HUES6 (cell line): ENCODE measurements around the gene PIGL.

ENCODE experiments used
- H3K27ac ChIP-seq: 2 replicates; pipeline ENCODE4 v1.7.0; 2013; ENCODE audit warnings: low read depth, mild to moderate bottlenecking, low read length, inconsistent platforms
- H3K27me3 ChIP-seq: 2 replicates; pipeline ENCODE4 v1.6.1; 2013; ENCODE audit warnings: low read length; ENCODE audit not compliant: control insufficient read depth, insufficient read depth
- H3K36me3 ChIP-seq: 2 replicates; pipeline ENCODE4 v1.6.1; 2013; ENCODE audit warnings: low read length; ENCODE audit not compliant: control insufficient read depth, insufficient read depth
- H3K4me1 ChIP-seq: 2 replicates; pipeline ENCODE4 v1.6.1; 2013; ENCODE audit warnings: low read length; ENCODE audit not compliant: control insufficient read depth, insufficient read depth
- H3K4me3 ChIP-seq: 2 replicates; pipeline ENCODE4 v1.5.1; 2013; ENCODE audit warnings: low read depth, low read length
- H3K9ac ChIP-seq: one replicate; pipeline ENCODE4 v1.6.1; 2013; ENCODE audit warnings: mild to moderate bottlenecking, low read length
- H3K9me3 ChIP-seq: 2 replicates; pipeline ENCODE4 v1.6.1; 2013; ENCODE audit warnings: low read depth, low read length; ENCODE audit not compliant: control insufficient read depth, insufficient read depth

PIGL gene

GRCh38 chr17:16339959-16340358, 122.9 kb downstream of the PIGL start:
- H3K9ac ChIP-seq = no peak overlapping the region
- no peaks in the 10 kb centered on the region for H3K9me3 ChIP-seq
- H3K36me3 ChIP-seq = peaks cover 24% of the 10 kb centered on the region
- H3K4me3 ChIP-seq = no peak overlapping the region
- H3K27me3 ChIP-seq = no peaks in the 10 kb centered on the region
- H3K27ac ChIP-seq = no peak overlapping the region
- H3K4me1 ChIP-seq = no peaks in the 10 kb centered on the region

DNA sequence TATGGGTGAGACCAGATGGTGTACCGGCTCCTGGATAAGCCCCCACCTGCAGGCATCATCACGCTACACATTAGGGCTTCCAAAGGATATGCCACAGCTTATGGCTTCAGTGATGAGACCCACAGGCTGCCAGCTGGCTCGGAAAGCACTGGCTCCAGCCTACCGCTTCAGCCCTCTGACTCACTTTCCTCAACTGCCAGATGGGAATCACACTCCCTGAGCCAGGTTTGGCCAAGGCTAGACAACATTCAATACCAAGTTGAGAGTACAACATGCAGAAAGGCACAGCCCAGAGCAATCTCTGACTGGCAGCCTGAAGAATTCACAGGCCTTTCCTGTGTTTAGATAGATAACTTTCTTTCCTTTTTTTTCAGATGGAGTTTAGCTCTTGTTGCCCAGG, 126.0 kb downstream of the PIGL start:
- no peak overlapping the region for H3K4me3 ChIP-seq
- H3K27me3 ChIP-seq = no peaks in the 10 kb centered on the region
- H3K9ac ChIP-seq = no peak overlapping the region
- H3K36me3 ChIP-seq = peaks cover 47% of the 10 kb centered on the region
- H3K4me1 ChIP-seq = no peaks in the 10 kb centered on the region
- H3K27ac ChIP-seq = no peak overlapping the region
- H3K9me3 ChIP-seq = no peaks in the 10 kb centered on the region

DNA sequence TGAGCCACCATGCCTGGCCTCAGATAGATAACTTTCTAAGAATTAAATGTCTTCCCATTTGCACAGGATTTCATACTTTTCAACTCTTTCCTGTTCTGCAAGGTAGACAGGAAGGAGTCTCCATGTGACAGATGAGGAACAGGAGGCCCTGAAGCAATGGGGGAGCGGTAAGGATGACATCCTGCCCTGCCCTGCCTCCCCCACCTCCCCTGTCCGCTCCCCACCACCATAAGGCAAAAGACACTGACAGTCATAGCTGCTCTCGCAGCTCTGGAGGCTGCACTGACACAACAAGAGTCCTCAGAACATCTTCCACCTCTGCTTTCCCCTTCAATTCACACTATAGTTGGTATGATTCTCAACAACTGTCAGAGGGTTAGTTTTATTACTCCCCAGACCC, 126.6 kb downstream of the PIGL start:
- H3K36me3 ChIP-seq = peaks cover 53% of the 10 kb centered on the region
- H3K9ac ChIP-seq = no peak overlapping the region
- H3K4me3 ChIP-seq = no peak overlapping the region
- H3K27ac ChIP-seq = no peak overlapping the region
- H3K4me1 ChIP-seq = no peaks in the 10 kb centered on the region
- H3K9me3 ChIP-seq = no peaks in the 10 kb centered on the region
- no peaks in the 10 kb centered on the region for H3K27me3 ChIP-seq

GRCh38 chr17:16345565-16345964, 128.6 kb downstream of the PIGL start:
- Histone ChIP-seq H3K4me3 (no peak overlapping the region), H3K4me1 (no peaks in the 10 kb centered on the region), H3K27me3 (no peaks in the 10 kb centered on the region), H3K9ac (no peak overlapping the region), H3K9me3 (no peaks in the 10 kb centered on the region), H3K36me3 (peaks cover 66% of the 10 kb centered on the region), H3K27ac (no peak overlapping the region)

- Histone ChIP-seq H3K4me1 (peaks cover 7% of the 10 kb centered on the region), H3K27ac (no peak overlapping the region), H3K27me3 (no peaks in the 10 kb centered on the region), H3K36me3 (peaks cover 66% of the 10 kb centered on the region), H3K9ac (no peak overlapping the region), H3K4me3 (no peak overlapping the region), H3K9me3 (no peaks in the 10 kb centered on the region)
Measured at GRCh38 chr17:16346721-16347271, 129.8 kb downstream of the PIGL start.

DNA sequence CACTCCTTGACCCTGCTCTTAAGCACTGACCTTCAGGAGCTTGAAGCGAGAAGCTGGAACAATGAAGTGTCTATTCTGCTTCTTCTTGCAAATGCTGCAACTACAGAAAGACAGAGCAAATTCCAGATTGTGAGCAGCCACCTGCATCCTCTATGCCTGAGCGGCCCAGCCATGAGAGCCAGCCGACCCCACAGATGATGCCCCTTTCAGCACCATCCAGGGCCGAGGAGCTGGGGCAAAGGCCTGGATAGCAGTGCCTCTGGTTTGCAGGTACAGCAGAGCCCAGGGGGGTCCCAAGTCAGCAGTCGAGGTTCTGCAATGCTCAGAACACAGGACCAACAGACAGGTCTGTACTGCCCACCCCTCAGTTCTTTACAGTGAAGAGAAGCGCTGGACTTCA, 131.6 kb downstream of the PIGL start:
- no peaks in the 10 kb centered on the region for H3K27me3 ChIP-seq
- no peaks in the 10 kb centered on the region for H3K9me3 ChIP-seq
- H3K27ac ChIP-seq = no peak overlapping the region
- H3K4me1 ChIP-seq = peaks cover 8% of the 10 kb centered on the region
- no peak overlapping the region for H3K9ac ChIP-seq
- peaks cover 51% of the 10 kb centered on the region for H3K36me3 ChIP-seq
- no peak overlapping the region for H3K4me3 ChIP-seq

GRCh38 chr17:16349431-16349830, 132.4 kb downstream of the PIGL start:
- Histone ChIP-seq H3K27ac (no peak overlapping the region), H3K27me3 (no peaks in the 10 kb centered on the region), H3K9ac (no peak overlapping the region), H3K4me3 (no peak overlapping the region), H3K9me3 (no peaks in the 10 kb centered on the region), H3K4me1 (peaks cover 8% of the 10 kb centered on the region), H3K36me3 (peaks cover 43% of the 10 kb centered on the region)

DNA sequence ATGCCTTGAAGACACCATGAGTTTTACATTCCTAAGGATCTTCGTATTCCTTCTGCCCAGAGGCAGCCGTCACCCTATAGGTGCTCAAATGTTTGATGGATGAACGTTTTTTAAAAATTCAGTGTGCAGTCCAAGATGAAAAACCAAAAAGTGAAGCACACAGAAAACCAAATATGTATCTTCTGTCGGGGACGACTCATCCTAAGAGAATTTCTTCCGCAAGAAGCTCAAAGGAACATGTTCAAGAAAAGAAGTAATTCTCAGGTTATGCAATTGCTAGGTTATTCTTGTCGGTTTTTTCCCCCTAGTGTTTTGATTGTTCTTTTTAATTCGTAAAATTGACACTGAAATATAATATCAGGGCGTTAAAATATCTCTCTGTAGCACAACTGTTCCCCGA, 134.8 kb downstream of the PIGL start:
- Histone ChIP-seq H3K27ac (no peak overlapping the region), H3K9ac (peak overlapping the region; percentile 91), H3K9me3 (no peaks in the 10 kb centered on the region), H3K4me3 (peak overlapping the region; percentile 78), H3K4me1 (peaks cover 12% of the 10 kb centered on the region), H3K27me3 (no peaks in the 10 kb centered on the region), H3K36me3 (peaks cover 30% of the 10 kb centered on the region)

- Histone ChIP-seq H3K27ac (peak overlapping the region; percentile 28; the same call in 1 of the 2 replicates), H3K36me3 (peaks cover 26% of the 10 kb centered on the region), H3K4me3 (peak overlapping the region; percentile 78), H3K27me3 (no peaks in the 10 kb centered on the region), H3K9ac (peak overlapping the region; percentile 91), H3K9me3 (no peaks in the 10 kb centered on the region), H3K4me1 (peaks cover 12% of the 10 kb centered on the region)
Measured at GRCh38 chr17:16352303-16352666, 135.3 kb downstream of the PIGL start.

DNA sequence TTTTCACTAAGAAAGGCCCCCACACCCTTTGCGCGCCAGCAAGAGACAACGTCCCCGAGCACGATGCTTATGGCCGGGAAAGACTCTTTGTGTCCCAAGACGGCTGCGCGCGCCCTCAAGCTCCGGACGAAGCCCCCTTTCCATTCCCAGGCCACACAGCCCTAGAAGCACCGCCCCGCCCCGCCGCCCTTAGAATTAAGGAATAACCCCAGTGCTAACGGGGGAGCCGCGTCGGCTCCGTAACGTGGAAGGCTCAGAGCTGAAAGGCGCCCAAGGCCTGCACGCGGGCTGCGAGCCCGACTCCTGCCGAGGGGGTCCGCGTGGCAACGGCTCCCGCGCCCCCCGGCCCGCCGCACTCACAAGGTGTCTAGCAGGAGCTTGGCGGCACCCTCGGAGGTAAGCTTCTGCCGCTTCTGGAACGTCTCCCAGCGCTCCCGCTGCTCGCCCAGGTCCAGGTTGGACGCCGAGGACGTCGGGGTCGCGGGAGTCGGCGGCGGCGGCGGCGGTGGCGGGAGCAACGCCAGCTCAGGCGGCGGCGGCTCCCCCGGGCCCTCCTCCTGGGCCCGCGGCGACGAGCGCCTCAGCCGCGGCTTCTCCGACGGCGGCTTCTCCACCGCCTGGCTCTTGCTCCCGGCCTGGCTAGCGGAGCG, 135.8 kb downstream of the PIGL start:
- Histone ChIP-seq H3K4me1 (peaks cover 12% of the 10 kb centered on the region), H3K36me3 (peaks cover 21% of the 10 kb centered on the region), H3K9ac (peak overlapping the region; percentile 91), H3K9me3 (no peaks in the 10 kb centered on the region), H3K4me3 (peak overlapping the region; percentile 78), H3K27me3 (no peaks in the 10 kb centered on the region), H3K27ac (peak overlapping the region; percentile 28; the same call in 1 of the 2 replicates)

DNA sequence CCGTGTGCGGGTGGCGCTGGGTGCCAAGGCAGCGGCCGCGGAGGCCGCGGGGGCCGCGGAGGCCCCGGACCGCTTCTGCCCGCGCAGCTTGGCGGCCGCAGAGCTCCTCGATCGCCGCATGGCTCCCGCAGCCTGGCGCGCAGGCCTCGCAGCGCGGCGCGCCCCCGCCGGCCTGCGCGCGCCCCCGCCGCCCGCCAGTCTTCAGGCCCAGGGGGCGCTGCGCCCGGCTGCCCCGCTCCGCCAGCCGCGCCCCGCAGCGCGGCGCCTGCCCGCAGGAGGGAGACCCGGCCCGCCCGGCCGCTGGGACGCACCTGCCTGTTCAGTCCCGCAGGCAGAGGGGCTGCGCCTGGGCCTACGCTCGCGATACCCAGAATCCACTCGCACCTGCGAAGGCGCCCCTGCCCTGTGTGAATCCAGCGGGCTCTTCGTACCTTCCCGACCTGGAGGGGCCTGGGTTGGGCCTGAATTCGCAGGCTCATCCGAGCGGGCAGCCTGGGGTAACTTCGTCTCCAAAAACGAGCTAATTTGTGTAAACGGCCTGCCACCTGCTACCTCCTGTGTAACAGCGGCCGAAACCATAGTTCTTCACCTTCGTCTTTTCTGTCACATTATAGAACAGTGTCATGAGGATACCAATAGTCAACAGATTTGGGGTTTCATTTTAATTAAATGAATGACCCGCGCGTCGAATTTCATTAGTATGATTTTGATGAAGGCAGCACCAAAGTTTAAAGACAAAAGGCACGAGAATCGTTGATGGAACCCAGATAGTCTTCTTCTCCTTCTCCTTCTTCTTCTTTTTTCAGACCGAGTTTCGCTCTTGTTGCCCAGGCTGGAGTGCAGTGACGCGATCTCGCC, 136.5 kb downstream of the PIGL start, which contains the start of gene CENPV:
CENPV (minus strand) TSS at position 153 of the 858 bp plus-strand sequence; CDS start at position 120, 33 bp downstream.
- Histone ChIP-seq H3K36me3 (peaks cover 14% of the 10 kb centered on the region), H3K4me1 (peaks cover 12% of the 10 kb centered on the region), H3K9me3 (no peaks in the 10 kb centered on the region), H3K9ac (peak within 1 kb of the TSS; percentile 91), H3K27ac (peak within 1 kb of the TSS; percentile 28; the same call in 1 of the 2 replicates), H3K4me3 (peak within 1 kb of the TSS; percentile 78), H3K27me3 (no peaks in the 10 kb centered on the region)
